Spinal cord (tissue), 10 donors: ENCODE results near the gene HDAC4. TPM values are rescaled to one million over a fixed set of nuclear protein-coding genes. Genes with fewer than 3 reads are reported as not detected.

Experiments used
- DNase-seq, 6 donors: peaks; one replicate each; pipeline versions ENCODE4 v3.0.0 to v3.0.0-alpha.2; 2013 to 2015; ENCODE audit warnings: low spot score in 6 of 6, low read depth in 4 of 6
- H3K27ac ChIP-seq: one replicate; pipeline ENCODE4 v1.5.1; 2013; ENCODE audit warnings: low read depth, low read length, control low read depth
- H3K27me3 ChIP-seq: one replicate; pipeline ENCODE4 v1.6.1; 2013; ENCODE audit warnings: low read length; ENCODE audit not compliant: control insufficient read depth, insufficient read depth
- H3K36me3 ChIP-seq: one replicate; pipeline ENCODE4 v1.6.1; 2013; ENCODE audit warnings: low read length; ENCODE audit not compliant: control insufficient read depth, insufficient read depth
- H3K4me1 ChIP-seq: one replicate; pipeline ENCODE4 v1.6.1; 2013; ENCODE audit warnings: low read length; ENCODE audit not compliant: control insufficient read depth, insufficient read depth
- H3K4me3 ChIP-seq: one replicate; pipeline ENCODE4 v1.5.1; 2013; ENCODE audit warnings: low read depth, low read length, control low read depth
- H3K9me3 ChIP-seq: one replicate; pipeline ENCODE4 v1.6.1; 2013; ENCODE audit warnings: low read length; ENCODE audit not compliant: control insufficient read depth, insufficient read depth
- WGBS: methylation state at CpG from one replicate; pipeline ENCODE4 v1.1.5; 2013; ENCODE audit warnings: missing lambda C conversion rate; ENCODE audit not compliant: insufficient coverage; 5-methylcytosine and 5-hydroxymethylcytosine counted together
- polyA plus RNA-seq, 2 donors: library from polyadenylated mRNA; unstranded; fragments of 120-200 nt; gene quantifications; one replicate each; pipeline ENCODE4 v1.2.1, GENCODE V29; 2013; ENCODE audit not compliant: insufficient read length in 2 of 2
- total RNA-seq, 2 donors: library from RNA; depleted of rRNA in 1 of 2; stranded (reverse); fragments of 120-200 nt in 1 of 2; fragments of >200 nt in 1 of 2; gene quantifications; one replicate each; pipeline versions ENCODE4 v1.2.3 to v1.2.4, GENCODE V29; 2013 to 2014
- donor health status: healthy.

HDAC4 gene
- total and polyA plus RNA-seq, 4 donors = 20.7 to 35.3 (median 25.4) TPM

DNA sequence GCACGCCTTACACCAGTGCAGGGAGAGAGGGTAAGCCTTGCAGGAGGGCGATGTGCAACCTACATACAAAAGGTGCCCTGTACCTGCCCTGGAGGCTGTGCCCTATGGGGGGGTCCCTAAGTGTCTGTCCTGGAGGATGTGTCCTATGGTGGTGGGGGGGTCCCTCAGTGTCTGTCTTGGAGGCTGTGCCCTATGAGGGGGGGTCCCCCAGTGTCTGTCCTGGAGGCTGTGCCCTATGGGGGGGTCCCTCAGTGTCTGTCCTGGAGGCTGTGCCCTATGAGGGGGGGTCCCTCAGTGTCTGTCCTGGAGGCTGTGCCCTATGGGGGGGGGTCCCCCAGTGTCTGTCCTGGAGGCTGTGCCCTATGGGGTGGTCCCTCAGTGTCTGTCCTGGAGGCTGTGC, 216.6 kb downstream of the HDAC4 start:
- 100% methylated on average over 1 of the region's 2 CpGs for WGBS
- peaks cover 68% of the 10 kb centered on the region for H3K36me3 ChIP-seq

DNA sequence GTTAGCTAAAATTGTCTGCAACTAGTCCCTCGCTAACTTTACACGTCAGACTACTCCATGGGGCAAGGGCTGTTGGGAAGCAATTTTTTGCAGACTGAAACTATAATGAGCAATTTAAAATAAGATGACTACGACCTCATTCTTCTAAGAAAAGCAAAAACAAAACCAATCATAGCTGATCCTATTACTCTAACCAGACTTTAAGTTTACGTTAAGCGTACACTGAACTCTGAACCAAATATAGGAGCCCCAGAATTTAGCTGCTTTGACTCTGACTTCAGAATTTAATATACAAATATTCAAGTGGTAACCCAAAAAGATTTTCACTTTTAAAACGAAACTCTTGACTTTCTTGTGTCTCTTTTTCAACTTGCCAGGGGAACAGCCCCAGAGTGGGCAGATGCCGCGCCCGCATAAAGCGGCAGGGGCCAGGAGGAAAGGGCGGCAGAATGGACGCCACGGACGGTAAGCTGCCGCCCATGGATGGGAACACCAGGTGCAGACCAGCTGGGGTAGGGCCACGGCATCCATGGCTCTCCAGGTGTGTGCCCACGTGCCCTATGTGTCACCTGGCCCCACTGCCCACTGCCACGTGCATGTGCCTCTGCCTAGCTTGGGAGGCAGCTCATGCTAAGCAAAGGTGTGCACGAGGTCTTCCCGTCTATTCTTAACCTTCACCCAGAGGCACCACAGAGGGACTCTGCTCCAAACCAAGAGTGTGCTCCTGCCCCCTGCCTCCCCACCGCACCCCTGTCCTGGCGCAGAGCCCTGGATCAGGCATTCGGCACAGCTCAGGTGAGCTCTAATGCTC, 217.6 kb downstream of the HDAC4 start:
- 92% methylated on average over 20 of the region's 23 CpGs for WGBS
- peaks cover 71% of the 10 kb centered on the region for H3K36me3 ChIP-seq
- DNase-seq = no peak

More for the DNA sequence above, 216.6 kb downstream of the HDAC4 start:
- DNase-seq = no peak
- Histone ChIP-seq H3K4me3 (no peak overlapping the region), H3K9me3 (peaks cover 4% of the 10 kb centered on the region), H3K4me1 (peaks cover 19% of the 10 kb centered on the region), H3K27ac (no peak overlapping the region), H3K27me3 (no peaks in the 10 kb centered on the region)

DNA sequence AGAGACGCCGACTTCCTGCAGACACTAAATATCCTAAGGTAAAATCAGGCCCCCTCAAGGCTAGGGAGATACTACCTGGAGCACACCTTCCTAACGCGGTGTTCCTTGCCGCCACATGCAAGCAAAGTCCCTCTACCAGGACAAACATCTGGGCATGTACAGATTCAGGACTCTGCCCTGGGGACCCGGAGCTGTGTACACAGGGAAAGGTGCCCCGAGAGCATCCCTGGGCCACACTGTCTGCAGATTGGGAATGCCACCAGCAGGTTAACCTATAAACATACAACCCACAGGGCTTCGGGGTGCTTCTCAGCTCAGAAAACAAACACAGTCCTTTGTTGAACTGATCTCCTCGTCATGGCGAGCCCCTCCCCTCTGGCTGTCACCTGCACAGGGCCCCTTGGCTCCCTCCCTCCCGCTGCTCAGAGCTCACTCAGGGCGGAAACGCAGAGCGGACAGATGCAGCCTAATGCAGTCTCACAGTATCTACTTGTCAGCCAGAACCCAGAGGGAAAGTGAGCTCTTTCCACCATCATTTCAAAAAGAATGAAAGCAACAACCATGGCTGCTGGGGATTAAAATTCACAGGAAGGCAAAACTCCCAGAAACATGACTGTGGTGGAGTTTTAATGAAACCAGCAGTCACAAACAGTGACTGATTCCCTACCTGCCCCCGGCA, 218.8 kb downstream of the HDAC4 start:
- Histone ChIP-seq H3K9me3 (no peaks in the 10 kb centered on the region), H3K27ac (no peak overlapping the region), H3K36me3 (peaks cover 69% of the 10 kb centered on the region), H3K27me3 (no peaks in the 10 kb centered on the region), H3K4me3 (no peak overlapping the region), H3K4me1 (peaks cover 19% of the 10 kb centered on the region)
- 69% methylated on average over 10 of the region's 15 CpGs for WGBS
- DNase-seq = peak in 1 of 6 donors; percentile 69

More for the DNA sequence above, 217.6 kb downstream of the HDAC4 start:
- Histone ChIP-seq H3K9me3 (no peaks in the 10 kb centered on the region), H3K4me1 (peaks cover 19% of the 10 kb centered on the region), H3K27ac (no peak overlapping the region), H3K4me3 (no peak overlapping the region), H3K27me3 (no peaks in the 10 kb centered on the region)

DNA sequence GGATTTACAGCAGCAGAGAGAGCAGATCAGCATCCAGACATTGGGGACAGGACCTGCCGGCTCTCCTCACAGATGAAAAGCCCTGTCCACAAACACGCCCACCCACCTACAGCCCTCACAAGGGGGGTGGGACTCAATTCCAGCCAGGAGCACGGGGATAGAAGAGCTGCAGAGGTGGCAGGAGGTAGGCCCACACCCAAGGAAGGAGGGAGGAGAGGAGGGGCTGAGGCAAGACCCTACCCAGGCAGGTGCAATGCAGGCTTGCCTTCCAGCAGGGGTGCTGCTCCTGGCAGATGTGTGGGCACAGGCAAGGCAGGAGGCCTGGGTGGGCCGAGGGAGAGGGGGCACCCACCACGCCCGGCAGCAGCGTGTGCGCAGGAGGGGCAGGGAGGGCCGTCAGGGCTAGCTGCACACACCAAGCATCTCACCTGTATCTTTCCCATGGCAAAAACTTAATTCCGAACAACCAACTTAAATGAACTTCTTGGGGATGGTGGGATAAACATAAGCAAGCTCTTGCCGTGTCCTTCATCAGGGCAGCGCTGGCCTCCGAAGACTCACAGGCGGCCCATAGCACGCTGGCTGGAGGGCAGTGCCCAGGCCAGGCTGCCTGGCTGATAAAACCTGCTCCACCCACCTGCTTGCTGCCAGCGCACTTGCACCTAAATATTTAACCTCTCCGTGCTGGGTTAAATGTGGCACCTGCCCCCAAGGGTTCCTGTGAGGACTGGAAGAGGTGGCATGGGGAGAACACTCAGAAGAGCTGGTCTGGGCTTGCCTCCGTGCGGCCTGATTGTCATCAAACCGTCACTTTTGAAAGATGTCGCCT, 219.5 kb downstream of the HDAC4 start:
- Histone ChIP-seq H3K4me1 (peaks cover 18% of the 10 kb centered on the region), H3K27me3 (no peaks in the 10 kb centered on the region), H3K27ac (no peak overlapping the region), H3K9me3 (peaks cover 1% of the 10 kb centered on the region), H3K4me3 (no peak overlapping the region), H3K36me3 (peaks cover 68% of the 10 kb centered on the region)
- WGBS = 75% methylated on average over 12 of the region's 21 CpGs
- DNase-seq = no peak

DNA sequence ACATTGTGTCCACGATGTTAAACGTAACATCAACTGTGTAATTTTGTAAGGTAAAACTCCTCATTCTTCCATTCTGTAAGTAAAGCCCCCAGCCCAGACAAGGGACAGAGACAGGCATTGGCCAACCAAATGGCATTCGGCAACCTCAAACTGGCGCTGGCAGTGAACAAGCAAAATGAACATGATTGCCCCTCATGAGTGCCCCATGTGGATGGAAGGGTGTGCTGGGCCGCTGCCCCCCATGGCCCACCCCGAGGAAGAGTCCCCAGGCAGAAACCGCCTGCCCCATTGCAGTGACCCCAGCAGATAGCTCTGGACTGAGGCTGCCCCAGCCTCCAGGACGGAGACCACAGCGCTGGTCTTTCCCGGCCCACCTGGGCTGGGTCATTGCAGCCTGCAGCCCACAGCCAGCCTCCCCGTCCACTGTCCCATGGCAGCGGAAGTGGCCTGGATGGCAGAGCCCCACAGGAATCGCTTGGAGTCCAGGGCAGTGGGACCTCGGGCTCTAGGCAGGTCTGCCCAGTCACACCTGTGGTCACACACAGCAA, 220.2 kb downstream of the HDAC4 start:
- Histone ChIP-seq H3K36me3 (peaks cover 73% of the 10 kb centered on the region), H3K27me3 (no peaks in the 10 kb centered on the region), H3K4me3 (no peak overlapping the region), H3K27ac (no peak overlapping the region), H3K9me3 (peaks cover 1% of the 10 kb centered on the region), H3K4me1 (peaks cover 18% of the 10 kb centered on the region)
- no peak for DNase-seq
- 96% methylated on average over 12 of the region's 14 CpGs for whole genome bisulfite sequencing

DNA sequence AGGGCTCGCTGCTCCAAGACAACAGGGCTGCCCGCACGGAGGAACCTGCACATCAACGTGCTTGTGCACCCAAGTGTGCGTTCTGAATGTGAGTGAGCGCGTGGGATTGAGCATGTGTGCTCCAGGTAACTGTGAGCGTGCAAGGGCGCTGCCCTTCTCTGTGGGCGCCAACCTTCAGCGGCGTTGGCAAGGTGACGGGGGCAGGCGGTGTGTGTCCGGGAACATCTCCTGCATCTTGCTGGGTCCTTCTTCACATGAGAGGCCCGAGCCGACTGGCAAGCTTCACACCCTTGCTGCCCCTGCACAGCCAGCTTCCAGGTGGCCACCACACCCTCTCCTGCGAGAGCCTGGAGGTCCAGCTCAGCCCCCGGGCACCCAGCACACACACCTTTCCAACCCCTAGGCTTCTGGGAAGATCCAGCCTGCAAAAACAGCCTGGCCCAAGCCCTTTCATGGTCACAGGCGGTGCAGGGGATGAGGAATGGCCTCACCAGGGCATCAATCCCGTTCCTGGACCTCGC, 220.9 kb downstream of the HDAC4 start:
- Histone ChIP-seq H3K36me3 (peaks cover 73% of the 10 kb centered on the region), H3K27ac (no peak overlapping the region), H3K4me1 (peaks cover 24% of the 10 kb centered on the region), H3K27me3 (no peaks in the 10 kb centered on the region), H3K9me3 (peaks cover 1% of the 10 kb centered on the region), H3K4me3 (no peak overlapping the region)
- WGBS = 92% methylated on average over 21 of the region's 22 CpGs
- no peak for DNase-seq

DNA sequence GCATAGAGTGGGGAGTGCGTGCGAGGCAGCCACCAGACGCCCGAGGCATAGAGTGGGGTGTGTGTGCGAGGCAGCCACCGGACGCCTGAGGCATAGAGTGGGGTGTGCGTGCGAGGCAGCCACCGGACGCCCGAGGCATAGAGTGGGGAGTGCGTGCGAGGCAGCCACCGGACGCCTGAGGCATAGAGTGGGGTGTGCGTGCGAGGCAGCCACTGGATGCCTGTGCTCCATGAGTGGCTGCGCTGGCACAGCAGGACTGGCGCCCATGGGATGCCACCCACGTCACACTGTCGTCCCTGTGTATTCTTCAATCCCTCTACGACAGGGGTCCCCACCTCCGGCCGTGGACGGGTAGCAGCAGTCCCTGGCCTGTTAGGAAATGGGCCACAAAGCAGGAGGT, 221.9 kb downstream of the HDAC4 start:
- no peak for DNase-seq

DNA sequence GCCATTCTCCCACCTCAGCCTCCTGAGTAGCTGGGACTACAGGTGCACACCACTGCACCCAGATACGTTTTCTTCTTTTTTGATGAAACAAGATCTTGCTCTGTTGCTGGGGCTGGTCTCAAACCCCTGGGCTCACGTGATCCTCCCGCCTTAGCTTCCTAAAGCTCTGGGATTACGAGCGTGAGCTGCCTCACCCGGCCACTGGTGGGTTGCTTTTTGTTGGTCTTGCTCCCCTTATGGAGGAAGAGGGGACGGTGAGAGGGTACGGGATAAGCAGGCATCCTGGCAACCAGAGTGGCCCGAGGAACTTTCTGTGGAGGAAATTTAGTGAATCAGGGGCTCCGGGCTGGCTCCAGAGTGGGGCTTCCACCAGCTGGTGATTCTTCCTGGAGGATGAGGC, 222.3 kb downstream of the HDAC4 start:
- 93% methylated on average over 10 of the region's 10 CpGs for WGBS
- Histone ChIP-seq H3K4me3 (no peak overlapping the region), H3K27ac (no peak overlapping the region), H3K36me3 (peaks cover 68% of the 10 kb centered on the region), H3K4me1 (peaks cover 22% of the 10 kb centered on the region), H3K27me3 (no peaks in the 10 kb centered on the region), H3K9me3 (peaks cover 1% of the 10 kb centered on the region)
- no peak for DNase-seq

More for the DNA sequence above, 221.9 kb downstream of the HDAC4 start:
- no peak overlapping the region for H3K27ac ChIP-seq
- H3K4me3 ChIP-seq = no peak overlapping the region
- 99% methylated on average over 26 of the region's 26 CpGs for WGBS
- peaks cover 69% of the 10 kb centered on the region for H3K36me3 ChIP-seq
- H3K9me3 ChIP-seq = peaks cover 1% of the 10 kb centered on the region
- H3K27me3 ChIP-seq = no peaks in the 10 kb centered on the region
- peaks cover 24% of the 10 kb centered on the region for H3K4me1 ChIP-seq

DNA sequence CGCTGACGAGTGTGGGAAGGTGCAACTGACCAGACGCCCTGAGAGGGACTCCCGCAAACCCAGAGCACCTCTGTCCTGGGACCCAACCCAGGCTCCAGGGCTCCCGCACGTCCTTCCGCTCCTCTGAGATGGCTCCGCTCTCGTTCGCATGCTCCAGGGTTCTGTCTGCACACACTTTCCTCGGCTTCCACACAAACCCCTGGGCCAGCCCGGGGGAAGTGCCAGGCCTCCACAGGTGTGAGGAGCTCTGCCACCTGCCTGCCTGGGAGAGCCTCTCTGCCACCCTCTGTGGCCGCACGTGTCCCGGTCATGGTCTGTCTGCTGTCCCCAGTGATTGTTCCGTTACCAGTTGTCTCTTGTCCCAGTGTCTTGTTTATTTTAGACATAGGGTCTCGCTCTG, 222.9 kb downstream of the HDAC4 start:
- peaks cover 18% of the 10 kb centered on the region for H3K4me1 ChIP-seq
- H3K27ac ChIP-seq = no peak overlapping the region
- H3K27me3 ChIP-seq = no peaks in the 10 kb centered on the region
- H3K4me3 ChIP-seq = no peak overlapping the region
- H3K9me3 ChIP-seq = peaks cover 5% of the 10 kb centered on the region
- peaks cover 64% of the 10 kb centered on the region for H3K36me3 ChIP-seq
- 99% methylated on average over 16 of the region's 17 CpGs for WGBS
- DNase-seq = no peak
